Skeletal muscle tissue (tissue), 4 donors: ENCODE measurements around the gene SCG2. TPM values are rescaled to one million over a fixed set of nuclear protein-coding genes. Genes with fewer than 3 reads are reported as not detected.

Source experiments
- H3K27ac ChIP-seq: one replicate; pipeline ENCODE4 v1.7.0; 2013; ENCODE audit warnings: mild to moderate bottlenecking, low read depth, low read length, inconsistent platforms
- H3K27me3 ChIP-seq, 3 donors: one replicate each; pipeline ENCODE4 v1.7.0; 2013; ENCODE audit warnings: low read length in 3 of 3; ENCODE audit not compliant: control insufficient read depth in 3 of 3, insufficient read depth in 3 of 3
- H3K36me3 ChIP-seq, 3 donors: one replicate each; pipeline ENCODE4 v1.7.0; 2013; ENCODE audit warnings: low read length in 3 of 3; ENCODE audit not compliant: control insufficient read depth in 3 of 3, insufficient read depth in 3 of 3
- H3K4me1 ChIP-seq, 3 donors: one replicate each; pipeline ENCODE4 v1.7.0; 2013; ENCODE audit warnings: low read length in 3 of 3, mild to moderate bottlenecking in 3 of 3; ENCODE audit not compliant: control insufficient read depth in 3 of 3, insufficient read depth in 3 of 3
- H3K4me3 ChIP-seq, 3 donors: one replicate each; pipeline ENCODE4 v1.7.0; 2013; ENCODE audit warnings: low read length in 3 of 3
- H3K9ac ChIP-seq, 3 donors: one replicate each; pipeline ENCODE4 v1.7.0; 2013; ENCODE audit warnings: low read length in 3 of 3, mild to moderate bottlenecking in 3 of 3, moderate library complexity in 2 of 3, low read depth in 1 of 3
- H3K9me3 ChIP-seq, 3 donors: one replicate each; pipeline ENCODE4 v1.7.0; 2013; ENCODE audit warnings: low read length in 3 of 3; ENCODE audit not compliant: control insufficient read depth in 3 of 3
- total RNA-seq: library from RNA; depleted of rRNA; stranded (reverse); fragments of >200 nt; gene quantifications from one replicate; pipeline ENCODE4 v1.2.3, GENCODE V29; 2014
- donor health status: Osteomylitis.

The SCG2 gene
- total RNA-seq, 1 donor from 2014 or later = not detected

DNA sequence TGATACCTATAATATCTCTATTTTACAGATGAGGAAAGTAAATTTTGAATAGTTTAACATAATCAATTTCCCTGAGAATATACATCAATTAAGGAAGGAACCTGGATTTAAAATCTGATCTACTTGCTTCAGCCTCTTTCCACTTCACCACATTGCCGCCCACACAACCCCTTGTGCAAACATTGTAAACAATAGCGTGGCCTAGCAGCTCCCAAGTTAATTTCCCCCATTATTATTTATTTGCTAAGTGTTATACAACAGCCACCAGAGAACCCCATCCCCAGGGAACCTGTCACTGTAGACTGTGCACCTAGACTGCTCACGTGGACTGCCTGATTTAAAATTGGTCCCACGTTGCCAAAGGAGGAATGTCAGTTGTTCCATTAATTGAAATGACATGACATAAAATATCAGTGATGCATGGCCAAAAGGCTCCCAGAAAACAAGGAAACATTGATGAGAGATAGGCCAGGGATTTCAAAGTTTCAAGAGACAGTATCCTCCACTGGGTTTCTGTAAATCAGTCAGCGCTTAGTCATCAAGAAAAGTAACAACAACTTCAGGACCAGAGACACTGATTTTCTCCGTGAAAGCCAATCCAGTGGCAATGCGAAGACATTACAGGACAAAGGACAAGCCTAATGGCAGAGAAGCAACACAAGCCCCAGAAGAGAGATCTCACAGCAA lies 41.3 kb downstream of the SCG2 start:
- Histone ChIP-seq H3K27me3 (no peaks in the 10 kb centered on the region), H3K4me1 (peaks cover 0 to 3% (median 2%) of the 10 kb centered on the region in 3 donors), H3K4me3 (no peak overlapping the region)

DNA sequence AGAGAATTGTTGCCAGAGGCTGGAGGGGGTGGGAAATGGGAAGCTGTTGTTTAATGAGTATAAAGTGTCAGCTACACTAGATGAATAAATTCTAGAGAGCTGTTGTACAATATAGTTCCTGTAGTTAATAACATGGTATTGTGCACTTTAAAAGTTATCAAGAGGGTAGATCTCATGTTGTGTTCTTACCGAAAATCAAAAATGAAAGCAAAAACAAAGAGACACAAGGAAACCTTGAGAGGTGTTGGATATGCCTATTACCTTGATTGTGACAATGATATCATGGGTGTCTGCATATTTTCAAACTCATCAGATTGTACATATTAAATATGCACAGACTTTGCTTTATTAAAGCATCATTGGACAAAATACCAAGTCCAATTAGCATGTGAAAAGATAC lies 43.2 kb downstream of the SCG2 start:
- peaks cover 0 to 3% (median 2%) of the 10 kb centered on the region in 3 donors for H3K4me1 ChIP-seq
- no peaks in the 10 kb centered on the region for H3K36me3 ChIP-seq
- H3K4me3 ChIP-seq = no peak overlapping the region
- peaks cover 0 to 3% (median 0%) of the 10 kb centered on the region in 3 donors for H3K27me3 ChIP-seq
- no peak overlapping the region for H3K9ac ChIP-seq
- no peaks in the 10 kb centered on the region for H3K9me3 ChIP-seq
- no peak overlapping the region for H3K27ac ChIP-seq

More for the DNA sequence above, 41.3 kb downstream of the SCG2 start:
- H3K36me3 ChIP-seq = no peaks in the 10 kb centered on the region
- H3K9ac ChIP-seq = no peak overlapping the region
- no peaks in the 10 kb centered on the region for H3K9me3 ChIP-seq
- no peak overlapping the region for H3K27ac ChIP-seq

DNA sequence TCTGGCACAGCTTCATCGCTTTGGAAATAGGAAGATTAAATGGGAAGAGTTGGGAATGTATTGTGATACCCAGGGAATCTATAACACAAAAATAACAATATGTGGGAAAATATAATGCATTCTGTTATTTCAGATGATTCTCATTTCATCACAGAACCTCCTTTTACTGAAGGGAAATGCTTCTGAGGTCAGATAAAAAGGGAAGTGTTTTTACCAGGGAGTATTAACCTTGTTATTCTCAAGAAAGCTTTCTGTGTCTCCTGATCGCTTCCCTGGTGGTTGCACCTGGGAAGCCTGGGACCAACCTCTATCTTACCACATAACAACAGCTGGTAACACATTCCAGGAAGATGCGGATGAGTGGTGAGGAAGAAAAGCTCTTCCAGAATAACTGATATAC lies 47.2 kb downstream of the SCG2 start:
- Histone ChIP-seq H3K9me3 (no peaks in the 10 kb centered on the region), H3K4me1 (no peaks in the 10 kb centered on the region), H3K9ac (no peak overlapping the region), H3K27ac (no peak overlapping the region), H3K4me3 (no peak overlapping the region), H3K36me3 (no peaks in the 10 kb centered on the region), H3K27me3 (peaks cover 0 to 3% (median 0%) of the 10 kb centered on the region in 3 donors)

DNA sequence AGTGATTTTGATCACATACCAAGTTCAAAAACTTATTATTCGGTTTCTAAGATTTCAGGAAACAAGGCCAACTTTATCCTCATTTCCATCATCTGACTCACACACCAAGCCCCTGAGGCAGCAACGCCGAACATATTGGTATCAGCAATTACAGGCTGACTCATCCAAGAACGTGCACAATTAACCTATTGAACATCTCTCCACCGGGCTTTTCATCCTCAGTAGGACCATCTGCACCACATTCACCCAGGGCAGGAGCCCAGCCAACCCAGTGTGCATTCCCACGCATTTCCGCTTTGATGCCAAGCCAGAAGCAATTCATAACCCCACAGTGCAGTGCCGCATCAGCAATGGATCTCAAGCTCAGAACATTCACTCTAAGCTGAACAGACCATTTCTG lies 52.9 kb downstream of the SCG2 start:
- Histone ChIP-seq H3K27me3 (no peaks in the 10 kb centered on the region), H3K9ac (no peak overlapping the region), H3K4me1 (peaks cover 0 to 2% (median 0%) of the 10 kb centered on the region in 3 donors), H3K27ac (no peak overlapping the region), H3K9me3 (no peaks in the 10 kb centered on the region), H3K4me3 (no peak overlapping the region), H3K36me3 (no peaks in the 10 kb centered on the region)

DNA sequence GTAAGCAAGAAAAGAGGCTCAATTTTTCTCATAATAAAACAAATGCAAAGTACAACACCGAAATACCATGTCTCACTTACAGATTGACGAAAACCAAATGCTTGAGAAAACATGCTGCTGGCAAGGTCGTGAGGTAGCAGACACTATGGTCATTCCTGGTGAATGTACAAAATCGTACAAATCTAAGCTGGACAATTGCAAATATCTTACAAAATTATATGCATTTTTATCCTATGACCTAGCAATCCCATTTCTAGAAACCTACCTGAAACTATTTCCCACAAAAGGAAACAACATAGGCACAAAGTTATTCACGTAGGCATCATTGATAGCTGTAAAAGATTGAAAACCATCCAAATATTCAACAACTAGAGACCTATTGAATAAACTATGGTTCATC lies 54.0 kb downstream of the SCG2 start:
- Histone ChIP-seq H3K9ac (no peak overlapping the region), H3K27me3 (no peaks in the 10 kb centered on the region), H3K4me1 (peaks cover 0 to 2% (median 0%) of the 10 kb centered on the region in 3 donors), H3K9me3 (no peaks in the 10 kb centered on the region), H3K36me3 (no peaks in the 10 kb centered on the region), H3K4me3 (no peak overlapping the region), H3K27ac (no peak overlapping the region)

Other genes starting within 250 kb of the SCG2 start
- 1.0 TPM for gene AP1S3, start 235.2 kb upstream of the SCG2 start, total RNA-seq